Measurements from ENCODE around the gene CADPS.

CADPS gene

DNA sequence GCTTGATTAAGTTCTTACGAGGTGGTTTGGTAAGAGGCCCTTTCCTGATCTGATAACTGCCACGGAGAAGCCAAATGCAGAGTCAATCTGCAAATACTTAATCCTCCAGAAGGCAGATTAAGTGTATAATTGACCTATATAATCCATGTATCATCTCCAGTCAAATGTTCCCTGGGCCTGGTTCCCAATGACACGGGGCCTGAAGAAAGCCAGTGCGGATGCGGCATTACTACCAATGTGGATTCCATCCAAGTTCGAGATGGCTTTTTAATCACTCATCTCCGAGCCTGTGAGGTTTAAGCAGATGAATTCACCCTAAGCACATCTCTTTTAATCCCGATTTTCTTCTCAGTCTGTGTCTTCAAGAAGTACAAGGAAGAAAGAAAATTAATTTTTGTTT lies 441.8 kb downstream of the CADPS start (continued):
- TF ChIP-seq, protein P1, sequence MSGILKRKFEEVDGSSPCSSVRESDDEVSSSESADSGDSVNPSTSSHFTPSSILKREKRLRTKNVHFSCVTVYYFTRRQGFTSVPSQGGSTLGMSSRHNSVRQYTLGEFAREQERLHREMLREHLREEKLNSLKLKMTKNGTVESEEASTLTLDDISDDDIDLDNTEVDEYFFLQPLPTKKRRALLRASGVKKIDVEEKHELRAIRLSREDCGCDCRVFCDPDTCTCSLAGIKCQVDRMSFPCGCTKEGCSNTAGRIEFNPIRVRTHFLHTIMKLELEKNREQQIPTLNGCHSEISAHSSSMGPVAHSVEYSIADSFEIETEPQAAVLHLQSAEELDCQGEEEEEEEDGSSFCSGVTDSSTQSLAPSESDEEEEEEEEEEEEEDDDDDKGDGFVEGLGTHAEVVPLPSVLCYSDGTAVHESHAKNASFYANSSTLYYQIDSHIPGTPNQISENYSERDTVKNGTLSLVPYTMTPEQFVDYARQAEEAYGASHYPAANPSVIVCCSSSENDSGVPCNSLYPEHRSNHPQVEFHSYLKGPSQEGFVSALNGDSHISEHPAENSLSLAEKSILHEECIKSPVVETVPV (CRISPR knock-in tag; IDR thresholded peaks at IDR 0.05), result no peak
- TF ChIP-seq, protein P2, sequence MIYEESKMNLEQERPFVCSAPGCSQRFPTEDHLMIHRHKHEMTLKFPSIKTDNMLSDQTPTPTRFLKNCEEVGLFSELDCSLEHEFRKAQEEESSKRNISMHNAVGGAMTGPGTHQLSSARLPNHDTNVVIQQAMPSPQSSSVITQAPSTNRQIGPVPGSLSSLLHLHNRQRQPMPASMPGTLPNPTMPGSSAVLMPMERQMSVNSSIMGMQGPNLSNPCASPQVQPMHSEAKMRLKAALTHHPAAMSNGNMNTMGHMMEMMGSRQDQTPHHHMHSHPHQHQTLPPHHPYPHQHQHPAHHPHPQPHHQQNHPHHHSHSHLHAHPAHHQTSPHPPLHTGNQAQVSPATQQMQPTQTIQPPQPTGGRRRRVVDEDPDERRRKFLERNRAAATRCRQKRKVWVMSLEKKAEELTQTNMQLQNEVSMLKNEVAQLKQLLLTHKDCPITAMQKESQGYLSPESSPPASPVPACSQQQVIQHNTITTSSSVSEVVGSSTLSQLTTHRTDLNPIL (CRISPR knock-in tag; IDR thresholded peaks at IDR 0.05; ENCODE audit: low read depth), result no peak
- TF ChIP-seq ZNF70 (CRISPR knock-in tag; IDR thresholded peaks at IDR 0.05) (no peak), ARNTL (CRISPR knock-in tag; IDR thresholded peaks at IDR 0.05; ENCODE audit: borderline replicate concordance, low read depth) (no peak), ZNF565 (CRISPR knock-in tag; conservative IDR thresholded peaks at IDR 0.05; ENCODE audit: low read depth) (no peak)

DNA sequence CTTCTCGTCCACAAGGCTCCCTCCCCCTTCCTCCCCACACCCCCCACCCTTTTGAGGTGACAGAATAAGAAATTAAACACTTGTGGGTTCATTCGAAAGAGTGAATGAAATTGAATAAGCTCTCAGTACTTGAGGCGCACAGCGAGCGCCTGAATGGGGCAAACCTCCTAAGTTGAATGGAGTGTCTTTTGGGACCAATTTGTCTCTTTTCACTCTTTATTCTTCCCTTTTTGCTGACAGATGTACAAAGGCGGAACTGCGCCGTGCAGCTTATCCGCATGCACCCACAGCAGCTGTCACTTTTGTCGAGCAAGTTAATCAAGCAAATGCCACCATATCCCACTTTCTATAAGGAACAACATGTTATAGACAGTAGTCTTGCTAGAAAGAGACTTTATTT lies 454.0 kb downstream of the CADPS start:
- TF ChIP-seq, protein P1 (CRISPR knock-in tag; IDR thresholded peaks at IDR 0.05), result no peak
- no peak for TF ChIP-seq PPARA (CRISPR knock-in tag; IDR thresholded peaks at IDR 0.05; ENCODE audit: borderline replicate concordance)
- TF ChIP-seq, protein P3, sequence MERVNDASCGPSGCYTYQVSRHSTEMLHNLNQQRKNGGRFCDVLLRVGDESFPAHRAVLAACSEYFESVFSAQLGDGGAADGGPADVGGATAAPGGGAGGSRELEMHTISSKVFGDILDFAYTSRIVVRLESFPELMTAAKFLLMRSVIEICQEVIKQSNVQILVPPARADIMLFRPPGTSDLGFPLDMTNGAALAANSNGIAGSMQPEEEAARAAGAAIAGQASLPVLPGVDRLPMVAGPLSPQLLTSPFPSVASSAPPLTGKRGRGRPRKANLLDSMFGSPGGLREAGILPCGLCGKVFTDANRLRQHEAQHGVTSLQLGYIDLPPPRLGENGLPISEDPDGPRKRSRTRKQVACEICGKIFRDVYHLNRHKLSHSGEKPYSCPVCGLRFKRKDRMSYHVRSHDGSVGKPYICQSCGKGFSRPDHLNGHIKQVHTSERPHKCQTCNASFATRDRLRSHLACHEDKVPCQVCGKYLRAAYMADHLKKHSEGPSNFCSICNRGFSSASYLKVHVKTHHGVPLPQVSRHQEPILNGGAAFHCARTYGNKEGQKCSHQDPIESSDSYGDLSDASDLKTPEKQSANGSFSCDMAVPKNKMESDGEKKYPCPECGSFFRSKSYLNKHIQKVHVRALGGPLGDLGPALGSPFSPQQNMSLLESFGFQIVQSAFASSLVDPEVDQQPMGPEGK (CRISPR knock-in tag; IDR thresholded peaks at IDR 0.05; ENCODE audit: borderline replicate concordance), result no peak
- TF ChIP-seq, protein P4, sequence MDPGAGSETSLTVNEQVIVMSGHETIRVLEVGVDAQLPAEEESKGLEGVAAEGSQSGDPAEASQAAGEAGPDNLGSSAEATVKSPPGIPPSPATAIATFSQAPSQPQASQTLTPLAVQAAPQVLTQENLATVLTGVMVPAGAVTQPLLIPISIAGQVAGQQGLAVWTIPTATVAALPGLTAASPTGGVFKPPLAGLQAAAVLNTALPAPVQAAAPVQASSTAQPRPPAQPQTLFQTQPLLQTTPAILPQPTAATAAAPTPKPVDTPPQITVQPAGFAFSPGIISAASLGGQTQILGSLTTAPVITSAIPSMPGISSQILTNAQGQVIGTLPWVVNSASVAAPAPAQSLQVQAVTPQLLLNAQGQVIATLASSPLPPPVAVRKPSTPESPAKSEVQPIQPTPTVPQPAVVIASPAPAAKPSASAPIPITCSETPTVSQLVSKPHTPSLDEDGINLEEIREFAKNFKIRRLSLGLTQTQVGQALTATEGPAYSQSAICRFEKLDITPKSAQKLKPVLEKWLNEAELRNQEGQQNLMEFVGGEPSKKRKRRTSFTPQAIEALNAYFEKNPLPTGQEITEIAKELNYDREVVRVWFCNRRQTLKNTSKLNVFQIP (CRISPR knock-in tag; IDR thresholded peaks at IDR 0.05; ENCODE audit: borderline replicate concordance, low read depth), result no peak
- TF ChIP-seq ARNTL (CRISPR knock-in tag; IDR thresholded peaks at IDR 0.05; ENCODE audit: borderline replicate concordance, low read depth), result no peak
- no peak for TF ChIP-seq RARB (CRISPR knock-in tag; IDR thresholded peaks at IDR 0.05)
- TF ChIP-seq GLIS3 (CRISPR knock-in tag; IDR thresholded peaks at IDR 0.05), result no peak
- no peak for TF ChIP-seq ZFP3 (CRISPR knock-in tag; IDR thresholded peaks at IDR 0.05)
- TF ChIP-seq, protein P5, sequence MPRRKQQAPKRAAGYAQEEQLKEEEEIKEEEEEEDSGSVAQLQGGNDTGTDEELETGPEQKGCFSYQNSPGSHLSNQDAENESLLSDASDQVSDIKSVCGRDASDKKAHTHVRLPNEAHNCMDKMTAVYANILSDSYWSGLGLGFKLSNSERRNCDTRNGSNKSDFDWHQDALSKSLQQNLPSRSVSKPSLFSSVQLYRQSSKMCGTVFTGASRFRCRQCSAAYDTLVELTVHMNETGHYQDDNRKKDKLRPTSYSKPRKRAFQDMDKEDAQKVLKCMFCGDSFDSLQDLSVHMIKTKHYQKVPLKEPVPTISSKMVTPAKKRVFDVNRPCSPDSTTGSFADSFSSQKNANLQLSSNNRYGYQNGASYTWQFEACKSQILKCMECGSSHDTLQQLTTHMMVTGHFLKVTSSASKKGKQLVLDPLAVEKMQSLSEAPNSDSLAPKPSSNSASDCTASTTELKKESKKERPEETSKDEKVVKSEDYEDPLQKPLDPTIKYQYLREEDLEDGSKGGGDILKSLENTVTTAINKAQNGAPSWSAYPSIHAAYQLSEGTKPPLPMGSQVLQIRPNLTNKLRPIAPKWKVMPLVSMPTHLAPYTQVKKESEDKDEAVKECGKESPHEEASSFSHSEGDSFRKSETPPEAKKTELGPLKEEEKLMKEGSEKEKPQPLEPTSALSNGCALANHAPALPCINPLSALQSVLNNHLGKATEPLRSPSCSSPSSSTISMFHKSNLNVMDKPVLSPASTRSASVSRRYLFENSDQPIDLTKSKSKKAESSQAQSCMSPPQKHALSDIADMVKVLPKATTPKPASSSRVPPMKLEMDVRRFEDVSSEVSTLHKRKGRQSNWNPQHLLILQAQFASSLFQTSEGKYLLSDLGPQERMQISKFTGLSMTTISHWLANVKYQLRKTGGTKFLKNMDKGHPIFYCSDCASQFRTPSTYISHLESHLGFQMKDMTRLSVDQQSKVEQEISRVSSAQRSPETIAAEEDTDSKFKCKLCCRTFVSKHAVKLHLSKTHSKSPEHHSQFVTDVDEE (CRISPR knock-in tag; IDR thresholded peaks at IDR 0.05), result no peak
- TF ChIP-seq SNAI2 (CRISPR knock-in tag; IDR thresholded peaks at IDR 0.05), result no peak
- TF ChIP-seq ZNF8 (CRISPR knock-in tag; IDR thresholded peaks at IDR 0.05), result no peak
- no peak for TF ChIP-seq ZC3H10 (CRISPR knock-in tag; IDR thresholded peaks at IDR 0.05)
- TF ChIP-seq CSDC2 (CRISPR knock-in tag; IDR thresholded peaks at IDR 0.05), result no peak
- no peak for TF ChIP-seq TOX (CRISPR knock-in tag; IDR thresholded peaks at IDR 0.05; ENCODE audit: borderline replicate concordance)
- TF ChIP-seq ZNF70 (CRISPR knock-in tag; IDR thresholded peaks at IDR 0.05), result no peak
- TF ChIP-seq BACH2 (CRISPR knock-in tag; IDR thresholded peaks at IDR 0.05; ENCODE audit: borderline replicate concordance), result no peak
- no peak for ATAC-seq

DNA sequence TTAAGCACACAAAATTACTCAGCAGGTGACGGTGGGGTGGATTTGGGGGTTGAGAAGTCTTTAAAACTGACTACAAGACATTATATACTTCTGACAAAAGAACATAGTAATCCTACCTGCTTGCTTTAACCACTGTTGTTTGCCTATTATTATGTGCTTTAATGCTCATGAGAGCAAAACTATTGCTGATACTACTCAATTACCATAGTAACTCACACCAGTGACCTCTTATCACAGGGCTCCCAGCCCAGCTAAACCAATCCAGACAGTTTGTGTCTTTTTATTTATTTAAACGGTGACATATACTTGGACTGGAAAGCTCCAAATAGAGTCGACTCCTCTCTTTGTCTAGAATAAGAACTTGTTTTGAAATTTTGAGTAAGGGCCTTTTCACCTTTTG lies 459.1 kb downstream of the CADPS start:
- no peak for ATAC-seq
- TF ChIP-seq ZFP3 (CRISPR knock-in tag; IDR thresholded peaks at IDR 0.05) (no peak), TCF4 (CRISPR knock-in tag; IDR thresholded peaks at IDR 0.05; ENCODE audit: borderline replicate concordance) (no peak), ZNF565 (CRISPR knock-in tag; conservative IDR thresholded peaks at IDR 0.05; ENCODE audit: low read depth) (no peak), ZFP30 (CRISPR knock-in tag; IDR thresholded peaks at IDR 0.05) (no peak), OSR1 (CRISPR knock-in tag; IDR thresholded peaks at IDR 0.05) (no peak), BACH2 (CRISPR knock-in tag; IDR thresholded peaks at IDR 0.05; ENCODE audit: borderline replicate concordance) (no peak), RARB (CRISPR knock-in tag; IDR thresholded peaks at IDR 0.05) (no peak), ZNF8 (CRISPR knock-in tag; IDR thresholded peaks at IDR 0.05) (no peak), CSDC2 (CRISPR knock-in tag; IDR thresholded peaks at IDR 0.05) (no peak), ZC3H10 (CRISPR knock-in tag; IDR thresholded peaks at IDR 0.05) (no peak), SNAI2 (CRISPR knock-in tag; IDR thresholded peaks at IDR 0.05) (no peak), TOX (CRISPR knock-in tag; IDR thresholded peaks at IDR 0.05; ENCODE audit: borderline replicate concordance) (no peak)
- TF ChIP-seq, protein P1 (CRISPR knock-in tag; IDR thresholded peaks at IDR 0.05), result no peak
